Measurements from ENCODE around the gene TNF. TPM values are rescaled to one million over a fixed set of nuclear protein-coding genes. Genes with fewer than 3 reads are reported as not detected.

TNF gene
- total and polyA plus RNA-seq, 2 donors (not counting 3 experiments of a cell fraction or from before 2014, with no cell fraction given), result not detected

GRCh38 chr6:31572041-31572911, 3.1 kb upstream of the TNF start, which contains the start of gene LTA:
LTA (plus strand) TSS chr6:31572289; CDS start chr6:31572743, 454 bp downstream.
- H3K9me1 ChIP-seq (replicated peaks; ENCODE audit: control insufficient read depth, extremely low read depth, insufficient read depth, low read length), result no peaks in the 10 kb centered on the region
- H4K20me1 ChIP-seq (replicated peaks; ENCODE audit: control insufficient read depth, extremely low read depth, insufficient read depth, low read length), result no peaks in the 10 kb centered on the region
- H3K27ac ChIP-seq (ENCODE audit: insufficient read depth, low read depth, low read length), result no peak within 1 kb of the TSS
- CTCF ChIA-PET, result interaction anchor here (17.0 to 32.6 kb wide), 2 partner anchors 16 to 23 kb away, joined by 286 to 1517 read pairs; partner anchors contain the start of genes ATP6V1G2, DDX39B, NCR3 and NFKBIL1
- no peaks in the 10 kb centered on the region for H3K9me3 ChIP-seq (replicated peaks; ENCODE audit: control insufficient read depth, insufficient read depth, low read length)
- no peak within 1 kb of the TSS for H2AFZ ChIP-seq (ENCODE audit: low read depth, low read length)
- DNase-seq (ENCODE audit: low read depth, low spot score) (no peak), FAIRE-seq (no peak)
- BruUV-seq (replicated peaks), result no TSS peak
- TF ChIP-seq CTCF (IDR thresholded peaks at IDR 0.05; ENCODE audit: extremely low read depth in 1 of 2, insufficient read depth in 1 of 2, low read depth in 1 of 2, low read length in 2 of 2), result no peak
- no peak for TF ChIP-seq MYC (IDR thresholded peaks at IDR 0.05; ENCODE audit: low read depth, low read length)
- no peak for TF ChIP-seq MAX (IDR thresholded peaks at IDR 0.05; ENCODE audit: insufficient read depth, insufficient read length)
- no peak for TF ChIP-seq GATA2 (IDR thresholded peaks at IDR 0.05; ENCODE audit: insufficient read depth, insufficient read length, low read depth, low read length)
- TF ChIP-seq JUN (IDR thresholded peaks at IDR 0.05; ENCODE audit: borderline replicate concordance, insufficient read depth, insufficient read length, low read depth), result no peak
- no peak for TF ChIP-seq EZH2 (IDR thresholded peaks at IDR 0.05; ENCODE audit: borderline replicate concordance, low read depth, low read length, severe bottlenecking)
- H3K9ac ChIP-seq (replicated peaks; ENCODE audit: extremely low read depth, insufficient read depth, low read length), result no peak within 1 kb of the TSS
- H3K4me2 ChIP-seq (ENCODE audit: insufficient read depth, low read length), result no peak within 1 kb of the TSS
- no peaks in the 10 kb centered on the region for H3K4me1 ChIP-seq (ENCODE audit: control insufficient read depth, extremely low read depth, insufficient read depth, low read length)
- dilution Hi-C loops (cut with MboI; ENCODE audit: extremely low pct_ligation_motif_present, low sequenced_read_pairs), result no loop called here
- no peaks in the 10 kb centered on the region for H3K27me3 ChIP-seq (ENCODE audit: control insufficient read depth in 2 of 2, insufficient read depth in 2 of 2, low read length in 2 of 2)
- no peaks in the 10 kb centered on the region for H3K79me2 ChIP-seq (ENCODE audit: control insufficient read depth, insufficient read depth, low read length)
- POLR2A ChIA-PET, result no interaction called here
- no peak within 1 kb of the TSS for H3K4me3 ChIP-seq (replicated peaks in 1 of 3; ENCODE audit: insufficient read depth in 1 of 3, low read depth in 1 of 3, low read length in 3 of 3)
- no peaks in the 10 kb centered on the region for H3K36me3 ChIP-seq (ENCODE audit: control insufficient read depth in 2 of 2, extremely low read depth in 1 of 2, insufficient read depth in 2 of 2, low read length in 2 of 2)
- intact Hi-C loops (cut with micrococcal nuclease), result no loop called here

Data from endothelial cell of umbilical vein (primary cell).